Osteoblast (primary cell): Measurements from ENCODE around the gene CTNNA2. TPM values are rescaled to one million over a fixed set of nuclear protein-coding genes. Genes with fewer than 3 reads are reported as not detected.

Experiments
- DNase-seq: peaks from one replicate; pipeline ENCODE4 v3.0.0; 2011; ENCODE audit warnings: low spot score, mixed read lengths; ENCODE audit not compliant: insufficient read length; ENCODE audit errors: missing footprints
- H2AFZ ChIP-seq: 2 replicates; pipeline ENCODE4 v1.6.0; 2011; ENCODE audit warnings: mild to moderate bottlenecking, low read length
- H3K27ac ChIP-seq: 2 replicates; pipeline ENCODE4 v1.5.1; 2011; ENCODE audit warnings: mild to moderate bottlenecking, low read depth, low read length, moderate library complexity
- H3K27me3 ChIP-seq: 2 replicates; pipeline ENCODE4 v1.6.0; 2012; ENCODE audit warnings: mild to moderate bottlenecking, control low read depth, inconsistent platforms, low read length, moderate library complexity; ENCODE audit not compliant: insufficient read depth
- H3K36me3 ChIP-seq: 2 replicates; pipeline ENCODE4 v1.5.1; 2011; ENCODE audit warnings: mild to moderate bottlenecking, low read length, control low read depth, moderate library complexity; ENCODE audit not compliant: insufficient read depth
- H3K4me1 ChIP-seq: 2 replicates; pipeline ENCODE4 v1.5.1; 2011; ENCODE audit warnings: mild to moderate bottlenecking, low read length, control low read depth, moderate library complexity; ENCODE audit not compliant: insufficient read depth
- H3K4me2 ChIP-seq: 2 replicates; pipeline ENCODE4 v1.6.0; 2011; ENCODE audit warnings: mild to moderate bottlenecking, low read length; ENCODE audit not compliant: insufficient read depth
- H3K4me3 ChIP-seq: fragments of 200-600 bp; sonication (generic); 3 replicates; pipeline ENCODE4 v1.5.1; 2012; ENCODE audit warnings: mild to moderate bottlenecking, low read length, inconsistent platforms; ENCODE audit not compliant: insufficient read depth
- H3K79me2 ChIP-seq: 2 replicates; pipeline ENCODE4 v1.6.0; 2012; ENCODE audit warnings: mild to moderate bottlenecking, low read length, control low read depth, inconsistent platforms; ENCODE audit not compliant: insufficient read depth
- H3K9me3 ChIP-seq: 2 replicates; pipeline ENCODE4 v1.5.1; 2011; ENCODE audit warnings: low read depth, low read length, control low read depth
- H4K20me1 ChIP-seq: 2 replicates; pipeline ENCODE4 v1.6.0; 2012; ENCODE audit warnings: mild to moderate bottlenecking, low read length, control low read depth; ENCODE audit not compliant: insufficient read depth
- CTCF ChIP-seq: IDR thresholded peaks from 2 replicates; pipeline ENCODE4 v1.5.1; 2011; ENCODE audit warnings: mild to moderate bottlenecking, low read depth, low read length, moderate library complexity; ENCODE audit errors: extremely low read depth
- total RNA-seq: library from RNA; depleted of rRNA; stranded (reverse); fragments of >200 nt; gene quantifications from 2 replicates; pipeline ENCODE4 v1.2.3, GENCODE V29; 2012

CTNNA2 gene
- total RNA-seq, 1 donor = not detected

- no peak for DNase-seq
Measured at GRCh38 chr2:80413136-80413535, 900.3 kb downstream of the CTNNA2 start.

DNA sequence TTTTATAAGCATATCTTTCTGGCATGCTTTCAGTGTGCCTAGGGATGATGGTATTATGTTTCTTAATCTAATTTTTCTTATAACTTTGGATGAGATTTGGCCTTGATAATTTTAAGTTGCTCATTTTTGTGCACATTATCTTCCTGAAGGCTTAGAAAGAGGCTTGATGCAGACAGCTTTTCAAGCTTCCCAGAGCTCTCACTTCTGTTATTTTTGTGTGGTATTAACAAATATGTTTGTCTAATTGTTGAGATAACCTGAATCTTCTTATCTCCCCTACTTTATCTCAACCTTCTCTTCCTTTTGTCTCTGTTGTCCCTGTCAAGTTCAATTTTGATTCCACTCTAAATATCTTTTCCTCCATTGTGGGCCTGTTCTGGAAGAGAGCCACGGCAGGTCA is 904.9 kb downstream of the CTNNA2 start:
- Histone ChIP-seq H3K36me3 (no peaks in the 10 kb centered on the region), H3K9me3 (no peaks in the 10 kb centered on the region), H3K27me3 (no peaks in the 10 kb centered on the region), H2AFZ (no peak overlapping the region), H3K27ac (no peak overlapping the region), H3K4me1 (no peaks in the 10 kb centered on the region), H3K79me2 (no peaks in the 10 kb centered on the region), H3K4me2 (no peak overlapping the region), H4K20me1 (no peaks in the 10 kb centered on the region), H3K4me3 (no peak overlapping the region)
- TF ChIP-seq CTCF = no peak
- DNase-seq = no peak

More at GRCh38 chr2:80413136-80413535, 900.3 kb downstream of the CTNNA2 start:
- Histone ChIP-seq H3K4me2 (no peak overlapping the region), H2AFZ (no peak overlapping the region), H3K27me3 (no peaks in the 10 kb centered on the region), H3K4me1 (no peaks in the 10 kb centered on the region), H3K27ac (no peak overlapping the region), H4K20me1 (no peaks in the 10 kb centered on the region), H3K36me3 (no peaks in the 10 kb centered on the region), H3K9me3 (peaks cover 2% of the 10 kb centered on the region), H3K4me3 (no peak overlapping the region), H3K79me2 (no peaks in the 10 kb centered on the region)
- no peak for TF ChIP-seq CTCF

DNA sequence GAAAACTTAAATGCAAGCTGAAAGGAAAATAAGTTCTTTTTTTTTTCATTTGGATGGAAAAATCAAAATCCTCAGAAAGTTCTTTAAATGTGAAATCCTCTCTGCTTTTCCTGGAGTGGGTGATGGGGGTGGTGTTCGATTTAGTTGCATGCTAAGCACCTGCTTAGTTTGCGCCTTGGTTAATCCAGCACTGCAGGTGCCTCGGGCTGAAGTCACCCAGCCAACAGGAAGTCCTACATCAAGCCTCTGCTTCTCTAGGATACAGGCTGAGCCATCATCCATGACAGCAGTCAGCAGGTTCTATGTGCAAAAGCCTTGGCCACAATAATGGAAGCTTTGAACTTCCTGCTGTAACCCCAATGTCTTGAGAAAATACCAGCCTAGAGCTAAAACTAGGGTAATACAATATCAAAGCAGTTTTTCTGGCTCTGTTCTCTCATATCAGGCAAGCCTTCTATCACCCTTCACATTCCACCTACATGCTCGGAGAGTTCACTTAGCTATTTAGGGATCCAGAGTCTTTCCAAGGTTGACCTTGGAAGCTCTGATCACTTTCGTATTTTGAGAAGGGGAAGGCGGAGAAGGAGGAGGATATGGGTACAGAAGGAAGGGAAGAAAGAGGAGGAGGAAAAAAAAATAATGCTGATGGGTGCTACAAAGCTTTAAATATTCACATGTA is 907.8 kb downstream of the CTNNA2 start:
- Histone ChIP-seq H3K27ac (no peak overlapping the region), H3K27me3 (no peaks in the 10 kb centered on the region), H3K79me2 (no peaks in the 10 kb centered on the region), H3K9me3 (no peaks in the 10 kb centered on the region), H3K4me3 (no peak overlapping the region), H3K4me1 (no peaks in the 10 kb centered on the region), H4K20me1 (no peaks in the 10 kb centered on the region), H2AFZ (no peak overlapping the region), H3K4me2 (no peak overlapping the region), H3K36me3 (no peaks in the 10 kb centered on the region)
- no peak for TF ChIP-seq CTCF
- DNase-seq = no peak

- H3K4me3 ChIP-seq = no peak overlapping the region
- H3K27ac ChIP-seq = no peak overlapping the region
- no peak overlapping the region for H3K4me2 ChIP-seq
- no peak for DNase-seq
- H3K79me2 ChIP-seq = no peaks in the 10 kb centered on the region
- H4K20me1 ChIP-seq = no peaks in the 10 kb centered on the region
- no peaks in the 10 kb centered on the region for H3K27me3 ChIP-seq
- no peak overlapping the region for H2AFZ ChIP-seq
- H3K9me3 ChIP-seq = no peaks in the 10 kb centered on the region
- H3K4me1 ChIP-seq = no peaks in the 10 kb centered on the region
- H3K36me3 ChIP-seq = no peaks in the 10 kb centered on the region
- TF ChIP-seq CTCF = no peak
Measured at GRCh38 chr2:80429251-80429650, 916.4 kb downstream of the CTNNA2 start.
